Parathyroid adenoma (tissue), 2 donors: ENCODE results near the gene RPL37.
"Not testable (repeated sequence)": the region's sequence is repeated elsewhere in the genome, so short reads cannot be mapped to it uniquely, and the experiment has no call there.

ENCODE experiments used
- H2AFZ ChIP-seq: fragments of 300-600 bp; sonication (generic); one replicate; pipeline ENCODE4 v1.7.0; 2017; ENCODE audit warnings: antibody characterized with exemption, mild to moderate bottlenecking
- H3K27ac ChIP-seq: fragments of 300-600 bp; sonication (generic); one replicate; pipeline ENCODE4 v1.7.0; 2017
- H3K27me3 ChIP-seq: fragments of 300-600 bp; sonication (generic); one replicate; pipeline ENCODE4 v1.7.0; 2017; ENCODE audit warnings: low read length; ENCODE audit not compliant: control insufficient read depth, insufficient read depth
- H3K36me3 ChIP-seq: fragments of 300-600 bp; sonication (generic); one replicate; pipeline ENCODE4 v1.7.0; 2017; ENCODE audit warnings: low read length; ENCODE audit not compliant: control insufficient read depth, insufficient read depth
- H3K4me1 ChIP-seq: fragments of 300-600 bp; sonication (generic); one replicate; pipeline ENCODE4 v1.7.0; 2017; ENCODE audit warnings: control low read depth
- H3K4me2 ChIP-seq: fragments of 300-600 bp; sonication (generic); one replicate; pipeline ENCODE4 v1.7.0; 2017; ENCODE audit warnings: low read length
- H3K4me3 ChIP-seq: fragments of 300-600 bp; sonication (generic); one replicate; pipeline ENCODE4 v1.7.0; 2017; ENCODE audit warnings: low read depth, low read length
- H3K79me2 ChIP-seq: fragments of 300-600 bp; sonication (generic); one replicate; pipeline ENCODE4 v1.7.0; 2017; ENCODE audit warnings: control low read depth
- H3K9ac ChIP-seq: fragments of 300-600 bp; sonication (generic); one replicate; pipeline ENCODE4 v1.7.0; 2017; ENCODE audit warnings: mild to moderate bottlenecking
- H3K9me3 ChIP-seq: fragments of 300-600 bp; sonication (generic); one replicate; pipeline ENCODE4 v1.7.0; 2017; ENCODE audit warnings: low read length; ENCODE audit not compliant: control insufficient read depth
- TF ChIP-seq, protein P1 (sequence below): fragments of 300-600 bp; sonication (generic); IDR thresholded peaks from one replicate; pipeline ENCODE4 v1.7.0; 2017; ENCODE audit warnings: antibody characterized with exemption, mild to moderate bottlenecking
- donor health status: primary hyperparathyroidism.

RPL37 gene

DNA sequence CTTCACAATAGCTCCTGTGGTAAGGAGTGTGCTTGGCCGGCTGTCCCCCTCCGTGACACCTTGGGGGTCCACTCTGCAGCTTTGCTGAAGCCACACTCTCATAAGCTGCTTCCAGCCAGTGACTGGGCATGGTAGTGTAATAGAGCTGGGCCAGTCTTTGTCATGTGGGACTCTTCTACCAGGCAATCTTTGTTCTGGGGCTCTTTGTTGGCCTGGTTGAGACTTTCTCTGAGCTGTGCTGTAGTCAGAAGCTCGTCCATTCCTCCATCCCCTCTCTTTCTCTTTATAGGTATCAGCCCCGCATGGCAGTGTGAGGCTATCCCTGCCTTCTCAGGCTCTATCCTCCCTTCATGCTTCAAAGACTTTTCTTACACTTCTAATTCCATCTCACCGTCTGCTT lies 31.8 kb upstream of the RPL37 start:
- TF ChIP-seq, protein P1, sequence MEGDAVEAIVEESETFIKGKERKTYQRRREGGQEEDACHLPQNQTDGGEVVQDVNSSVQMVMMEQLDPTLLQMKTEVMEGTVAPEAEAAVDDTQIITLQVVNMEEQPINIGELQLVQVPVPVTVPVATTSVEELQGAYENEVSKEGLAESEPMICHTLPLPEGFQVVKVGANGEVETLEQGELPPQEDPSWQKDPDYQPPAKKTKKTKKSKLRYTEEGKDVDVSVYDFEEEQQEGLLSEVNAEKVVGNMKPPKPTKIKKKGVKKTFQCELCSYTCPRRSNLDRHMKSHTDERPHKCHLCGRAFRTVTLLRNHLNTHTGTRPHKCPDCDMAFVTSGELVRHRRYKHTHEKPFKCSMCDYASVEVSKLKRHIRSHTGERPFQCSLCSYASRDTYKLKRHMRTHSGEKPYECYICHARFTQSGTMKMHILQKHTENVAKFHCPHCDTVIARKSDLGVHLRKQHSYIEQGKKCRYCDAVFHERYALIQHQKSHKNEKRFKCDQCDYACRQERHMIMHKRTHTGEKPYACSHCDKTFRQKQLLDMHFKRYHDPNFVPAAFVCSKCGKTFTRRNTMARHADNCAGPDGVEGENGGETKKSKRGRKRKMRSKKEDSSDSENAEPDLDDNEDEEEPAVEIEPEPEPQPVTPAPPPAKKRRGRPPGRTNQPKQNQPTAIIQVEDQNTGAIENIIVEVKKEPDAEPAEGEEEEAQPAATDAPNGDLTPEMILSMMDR = no peak

DNA sequence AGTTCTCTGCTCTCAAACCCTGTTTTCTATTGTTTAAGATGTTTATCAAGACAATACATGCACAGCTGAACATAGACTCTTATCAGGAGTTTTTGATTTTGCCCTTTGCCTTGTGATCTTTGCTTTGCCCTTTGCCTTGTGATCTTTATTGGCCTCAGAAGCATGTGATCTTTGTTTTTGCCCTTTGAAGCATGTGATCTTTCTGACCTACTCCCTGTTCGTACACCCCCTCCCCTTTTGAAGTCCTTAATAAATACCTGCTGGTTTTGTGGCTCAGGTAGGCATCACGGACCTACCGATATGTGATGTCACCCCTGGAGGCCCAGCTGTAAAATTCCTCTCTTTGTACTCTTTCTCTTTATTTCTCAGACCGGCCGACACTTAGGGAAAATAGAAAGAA lies 30.0 kb upstream of the RPL37 start:
- not testable (repeated sequence) for H3K9ac ChIP-seq

More for the DNA sequence above, 31.8 kb upstream of the RPL37 start:
- Histone ChIP-seq H3K36me3 (no peaks in the 10 kb centered on the region), H3K9ac (no peak overlapping the region), H3K27me3 (no peaks in the 10 kb centered on the region), H3K79me2 (no peaks in the 10 kb centered on the region), H3K4me1 (no peaks in the 10 kb centered on the region), H3K4me2 (no peak overlapping the region), H3K4me3 (no peak overlapping the region), H3K27ac (no peak overlapping the region), H2AFZ (no peak overlapping the region), H3K9me3 (no peaks in the 10 kb centered on the region)

DNA sequence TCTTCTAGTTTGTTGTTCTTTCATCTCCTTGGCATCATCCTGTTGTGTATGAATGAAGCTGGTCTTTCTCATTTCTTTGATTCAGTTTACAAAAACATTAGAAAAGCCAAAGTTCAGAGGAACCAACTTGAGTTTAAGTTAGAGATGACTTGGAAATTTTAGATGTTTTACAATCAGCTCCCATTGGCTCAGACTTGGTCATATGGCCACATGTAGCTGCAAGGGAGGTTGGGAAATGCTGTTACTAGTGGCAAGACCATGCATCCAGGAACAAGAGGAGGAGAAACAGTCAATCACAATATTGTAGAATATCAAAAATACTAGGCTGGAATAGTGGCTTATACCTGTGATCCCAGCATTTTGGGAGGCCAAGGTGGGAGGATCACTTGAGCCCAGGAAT lies 25.7 kb upstream of the RPL37 start:
- TF ChIP-seq, protein P1 = no peak
- no peaks in the 10 kb centered on the region for H3K36me3 ChIP-seq
- no peak overlapping the region for H3K27ac ChIP-seq
- H3K9me3 ChIP-seq = no peaks in the 10 kb centered on the region
- H3K27me3 ChIP-seq = no peaks in the 10 kb centered on the region
- H3K4me1 ChIP-seq = no peaks in the 10 kb centered on the region
- no peak overlapping the region for H3K4me3 ChIP-seq
- no peak overlapping the region for H3K9ac ChIP-seq
- H3K4me2 ChIP-seq = no peak overlapping the region
- H2AFZ ChIP-seq = no peak overlapping the region
- H3K79me2 ChIP-seq = no peaks in the 10 kb centered on the region

More for the DNA sequence above, 30.0 kb upstream of the RPL37 start:
- not testable (repeated sequence) for H3K4me3 ChIP-seq, H3K27me3 ChIP-seq, H3K79me2 ChIP-seq, H3K9me3 ChIP-seq, H3K36me3 ChIP-seq, H3K4me2 ChIP-seq, H3K4me1 ChIP-seq, H2AFZ ChIP-seq, H3K27ac ChIP-seq

DNA sequence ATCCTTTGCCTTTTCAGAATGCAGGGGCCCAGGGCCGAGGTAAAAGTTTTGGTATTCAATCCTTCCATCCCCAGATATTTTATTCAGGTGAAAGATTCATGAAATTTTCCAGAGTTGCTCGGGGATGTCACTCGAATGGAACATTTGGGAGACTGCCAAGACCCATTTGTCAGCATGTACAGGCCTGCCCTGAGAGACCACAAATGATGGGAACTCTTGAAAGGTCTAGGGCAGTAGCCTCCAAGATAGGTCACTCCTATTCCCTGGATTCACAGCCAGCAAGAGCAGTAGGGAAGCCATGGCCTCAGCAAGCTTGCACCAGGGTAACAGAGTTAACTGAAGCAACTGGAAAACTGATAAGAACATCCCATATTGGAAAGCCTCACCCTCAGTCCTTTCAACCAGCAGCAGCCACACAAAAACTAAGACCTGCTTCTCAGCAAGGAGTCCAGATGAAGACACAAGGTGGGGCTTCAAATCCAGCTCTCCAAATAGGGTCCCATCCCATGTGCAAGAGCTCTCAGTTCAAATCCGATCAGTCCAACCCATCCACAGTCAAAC lies 18.7 kb upstream of the RPL37 start:
- Histone ChIP-seq H3K9me3 (no peaks in the 10 kb centered on the region), H3K27ac (no peak overlapping the region), H3K4me1 (no peaks in the 10 kb centered on the region), H3K4me2 (no peak overlapping the region), H3K9ac (no peak overlapping the region), H3K79me2 (no peaks in the 10 kb centered on the region), H3K27me3 (no peaks in the 10 kb centered on the region), H3K36me3 (no peaks in the 10 kb centered on the region), H3K4me3 (no peak overlapping the region), H2AFZ (peak overlapping the region; percentile 50)
- TF ChIP-seq, protein P1 = no peak

DNA sequence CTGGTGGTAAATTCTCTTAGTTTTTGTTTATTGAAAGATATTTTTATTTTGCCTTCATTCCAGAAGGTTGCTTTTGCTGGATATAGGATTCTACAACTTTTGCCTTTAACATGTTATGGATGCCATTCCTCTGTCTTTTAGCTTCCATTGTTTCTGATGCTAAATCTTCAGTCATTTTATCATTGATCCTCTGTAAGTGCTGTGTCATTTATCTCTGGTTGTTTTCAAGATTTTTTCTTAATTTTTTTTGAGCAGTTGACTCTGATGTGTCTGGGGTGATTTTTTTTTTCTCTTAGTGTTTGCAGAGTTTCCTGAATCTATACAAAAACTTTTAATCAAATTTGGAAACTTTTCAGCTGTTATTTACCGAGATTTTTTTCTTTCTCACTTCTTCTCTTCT lies 12.5 kb upstream of the RPL37 start:
- Histone ChIP-seq H3K36me3 (no peaks in the 10 kb centered on the region), H3K4me3 (no peak overlapping the region)
- TF ChIP-seq, protein P1 = no peak

More for the DNA sequence above, 12.5 kb upstream of the RPL37 start:
- H3K4me2 ChIP-seq = no peak overlapping the region
- H3K27ac ChIP-seq = no peak overlapping the region
- H2AFZ ChIP-seq = no peak overlapping the region
- no peak overlapping the region for H3K9ac ChIP-seq
- no peaks in the 10 kb centered on the region for H3K9me3 ChIP-seq
- no peaks in the 10 kb centered on the region for H3K4me1 ChIP-seq
- no peaks in the 10 kb centered on the region for H3K79me2 ChIP-seq
- no peaks in the 10 kb centered on the region for H3K27me3 ChIP-seq
